Transverse colon (tissue), 4 donors: ENCODE results near the gene AGT.

ENCODE experiments used
- CTCF ChIP-seq, 5 experiments: fragments of 200-600 bp in 3 of 5; fragments of 450-650 bp in 2 of 5; sonication (generic) in 3 of 5; IDR thresholded peaks; 1 replicate in 2 of 5; 2 replicates in 3 of 5; pipeline ENCODE4 v1.5.1; 2016 to 2017; ENCODE audit warnings: antibody characterized with exemption in 5 of 5, inconsistent platforms in 3 of 5, mild to moderate bottlenecking in 2 of 5, moderate library complexity in 1 of 5
- POLR2AphosphoS5 ChIP-seq, 3 donors: sonication (generic); formaldehyde crosslinking; IDR thresholded peaks; one replicate each; pipeline ENCODE4 v1.6.1; 2016; ENCODE audit warnings: antibody characterized with exemption in 3 of 3

- no peak for TF ChIP-seq CTCF (IDR thresholded peaks at IDR 0.05)
- TF ChIP-seq POLR2AphosphoS5 (IDR thresholded peaks at IDR 0.05) = no peak
Measured at GRCh38 chr1:230712470-230712942, 1.4 kb downstream of the AGT start.
